M059J (cell line): Measurements from ENCODE around the gene S100A8. TPM values are rescaled to one million over a fixed set of nuclear protein-coding genes. Genes with fewer than 3 reads are reported as not detected.
"Not testable (repeated sequence)": the region's sequence is repeated elsewhere in the genome, so short reads cannot be mapped to it uniquely, and the experiment has no call there.

Experiments
- DNase-seq: peaks from one replicate; pipeline ENCODE4 v3.0.0-alpha.2; 2012; ENCODE audit warnings: low read depth
- total RNA-seq: library from RNA; depleted of rRNA; stranded (reverse); fragments of >200 nt; shearing (Covaris generic); gene quantifications from 2 replicates; pipeline ENCODE4 v1.2.3, GENCODE V29; 2014; rRNA removed

Gene S100A8
- total RNA-seq = 0.15 TPM in 1 of 2 replicates, not detected in the other

DNA sequence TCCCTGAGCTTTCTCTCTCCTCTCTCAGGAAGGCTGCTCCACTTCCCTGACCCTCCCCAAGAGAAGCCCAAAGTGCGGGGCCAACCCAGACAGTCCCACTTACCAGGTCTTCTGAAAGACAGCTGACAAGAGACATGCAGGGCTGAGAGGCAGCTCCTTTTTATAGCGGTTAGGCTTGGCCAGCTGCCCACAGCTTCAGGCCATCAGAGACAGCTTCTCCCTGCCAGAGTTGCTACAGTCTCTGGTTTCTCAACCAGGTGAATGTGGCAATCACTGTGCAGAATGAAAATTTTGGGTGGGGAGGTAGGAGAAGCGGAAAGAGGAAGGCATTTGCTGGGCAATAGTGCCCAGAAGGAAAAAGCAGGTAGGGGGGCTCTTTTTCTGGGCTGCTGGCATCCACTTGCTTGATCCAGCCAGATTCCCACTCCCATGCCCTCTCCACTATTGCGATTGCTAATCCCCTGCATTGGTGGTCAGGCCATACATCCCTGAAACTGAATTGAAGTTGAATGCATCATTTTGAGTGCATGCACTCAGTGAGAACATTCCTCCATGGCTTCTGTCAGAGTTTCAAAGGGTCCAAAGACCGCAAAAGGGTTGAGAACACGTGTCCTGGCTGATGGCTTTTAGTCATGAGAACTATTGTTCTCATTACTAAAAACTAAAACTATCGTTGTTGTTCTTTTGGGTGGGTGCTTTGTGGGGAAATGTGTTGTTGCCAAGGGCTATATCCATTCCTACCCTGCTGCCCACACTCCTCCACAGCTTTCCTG lies at the start of gene S100A8:
S100A8 (minus strand) TSS at position 136 of the 773 bp plus-strand sequence. CDS start 538 bp downstream, outside the sequence.
- peak; percentile 32 for DNase-seq

DNA sequence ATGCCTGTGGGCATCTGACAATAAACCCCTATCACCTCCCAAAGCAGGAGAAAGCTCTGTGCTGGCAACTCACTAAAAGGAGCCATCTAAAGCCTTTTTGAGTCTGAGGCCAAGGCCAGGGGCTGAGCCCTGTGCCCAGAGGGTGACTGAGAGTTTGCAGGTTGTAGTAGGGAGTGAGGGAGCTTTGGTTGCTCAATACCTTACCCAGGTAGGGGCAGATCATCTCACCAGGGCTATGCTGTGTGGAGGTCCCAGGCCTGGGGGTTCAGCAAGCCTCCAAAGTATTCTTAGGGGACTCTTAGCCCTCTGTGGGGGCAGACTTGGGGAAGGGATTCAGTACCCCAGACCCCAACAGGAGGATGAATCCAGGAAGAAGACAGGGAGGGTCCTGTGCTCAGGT lies 48.4 kb upstream of the S100A8 start:
- no peak for DNase-seq

DNA sequence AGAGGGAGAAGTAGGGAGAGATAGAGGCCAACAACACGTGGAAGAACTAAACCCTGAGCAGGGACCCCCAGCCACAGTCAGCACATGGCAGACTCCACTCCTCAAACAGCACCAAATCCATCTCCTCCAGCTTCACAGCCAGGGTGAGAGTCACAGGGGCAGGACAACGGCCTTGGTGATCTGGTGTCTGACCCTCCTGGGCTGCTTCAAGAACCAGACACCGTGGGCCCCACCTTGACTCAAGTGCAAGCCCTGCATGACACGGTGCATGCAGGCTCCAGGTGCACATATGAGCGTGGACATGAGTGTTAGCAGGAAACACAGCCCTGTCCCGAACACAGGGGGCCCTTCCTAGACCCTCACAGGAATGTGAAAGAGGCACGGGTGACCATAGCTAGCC lies 47.7 kb upstream of the S100A8 start:
- DNase-seq = no peak

DNA sequence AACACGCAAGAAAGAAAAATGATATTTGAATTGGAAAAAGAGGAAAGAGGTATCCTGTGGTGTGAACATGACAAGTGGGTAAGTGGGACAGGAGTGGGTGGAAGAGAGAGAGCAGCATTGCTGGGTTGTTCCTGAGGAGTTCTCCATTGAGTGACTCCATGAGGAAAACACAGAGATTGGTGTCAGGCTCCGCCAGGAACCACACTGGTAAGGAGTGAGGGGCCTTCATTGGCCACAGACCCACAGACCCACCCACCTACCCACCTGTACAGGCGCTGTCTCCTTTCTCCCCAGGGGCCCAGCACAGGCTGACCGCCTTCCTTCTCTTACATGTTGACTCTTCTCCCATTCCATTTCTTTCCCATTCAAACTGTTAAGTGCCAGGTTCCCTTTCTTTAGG lies 46.4 kb upstream of the S100A8 start:
- no peak for DNase-seq

DNA sequence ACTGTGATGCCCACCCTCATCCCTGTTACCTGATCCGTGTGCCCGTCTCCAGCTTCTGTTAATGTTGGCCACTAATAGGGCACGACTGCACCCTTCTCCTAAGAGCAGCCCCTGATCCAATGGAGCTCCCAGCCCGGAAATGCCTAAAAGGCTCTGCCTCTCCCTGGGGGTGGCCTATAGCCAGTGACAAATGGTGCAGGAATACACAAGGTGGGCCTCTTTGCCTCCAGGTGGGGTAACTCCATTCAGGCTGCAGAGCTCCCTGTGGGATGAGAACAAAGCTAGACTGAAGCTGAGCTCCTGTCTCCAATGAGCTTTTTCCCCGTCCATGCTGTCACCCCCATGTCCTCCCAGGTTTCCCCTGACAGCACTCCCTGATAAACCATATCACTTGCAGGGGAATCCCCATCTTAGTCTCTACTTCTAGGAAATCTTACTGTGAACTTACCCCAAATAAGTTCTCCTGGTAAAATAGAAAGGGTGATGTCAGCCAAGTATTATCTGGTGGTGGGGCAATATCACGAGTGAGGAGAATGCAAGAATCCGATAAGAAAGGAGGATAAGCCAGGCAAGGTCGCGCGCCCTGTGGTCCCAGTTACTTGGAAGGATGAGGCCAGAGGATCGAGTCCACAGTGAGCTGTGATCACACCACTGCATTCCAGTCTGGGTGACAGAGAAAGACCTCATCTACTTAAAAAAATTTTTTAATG lies 44.0 kb upstream of the S100A8 start:
- no peak for DNase-seq

DNA sequence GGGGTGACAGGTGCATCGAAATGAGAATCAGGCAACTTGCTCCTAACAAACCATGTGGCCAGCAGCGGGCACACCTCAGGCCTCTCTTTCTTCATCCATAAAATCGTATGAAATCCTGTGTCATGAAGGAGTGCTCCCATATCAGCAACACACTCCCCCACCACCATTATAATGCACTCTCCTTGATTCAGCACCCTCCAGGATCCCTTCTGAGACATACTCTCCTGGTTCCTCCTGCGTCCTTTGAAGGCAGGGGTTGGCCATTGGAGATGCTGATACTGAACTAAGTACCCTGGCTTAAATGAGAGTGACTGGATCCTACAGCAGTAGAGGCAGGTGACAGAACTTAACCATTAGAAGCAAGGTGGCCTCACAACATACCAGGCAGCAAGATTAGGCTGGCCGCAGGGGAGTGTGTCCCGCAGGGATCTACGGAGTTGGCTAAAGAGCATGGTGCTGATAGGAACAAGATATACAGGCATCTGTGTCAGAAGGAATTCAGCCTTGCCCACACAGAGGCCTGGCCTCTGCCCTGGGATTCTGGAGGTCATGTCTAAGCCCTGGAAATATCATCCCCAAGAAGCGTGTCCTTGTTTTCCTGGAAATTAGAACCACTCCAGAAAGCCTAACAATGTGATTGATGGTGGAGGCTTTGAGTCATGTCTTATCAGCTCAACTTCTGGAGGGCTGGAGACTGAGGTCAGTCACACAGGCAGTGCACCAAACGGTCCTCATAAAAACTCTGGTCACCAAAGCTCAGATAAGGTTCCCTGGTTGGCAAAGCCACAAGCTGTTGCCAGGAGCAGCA lies 42.2 kb upstream of the S100A8 start:
- DNase-seq = peak; percentile 4

DNA sequence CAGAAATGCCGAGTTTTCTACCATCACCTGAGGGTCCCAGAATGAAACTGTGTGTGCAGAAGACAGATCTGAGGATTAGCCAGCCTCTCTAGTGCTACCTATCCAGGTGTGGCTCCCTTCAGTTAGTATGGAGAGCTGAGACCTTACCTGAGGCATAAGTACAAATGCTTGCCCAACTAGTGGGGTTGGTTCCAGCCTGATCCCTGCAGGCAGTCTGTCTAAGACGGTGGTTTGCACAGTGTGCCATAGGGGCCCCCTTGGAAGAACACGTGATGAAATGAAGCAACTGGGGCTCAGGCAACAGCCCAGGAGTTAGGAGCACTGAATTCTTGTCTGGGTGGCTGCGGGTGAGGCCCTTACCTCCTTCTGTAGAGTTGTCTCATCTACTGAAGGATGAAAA lies 41.1 kb upstream of the S100A8 start:
- DNase-seq = no peak

DNA sequence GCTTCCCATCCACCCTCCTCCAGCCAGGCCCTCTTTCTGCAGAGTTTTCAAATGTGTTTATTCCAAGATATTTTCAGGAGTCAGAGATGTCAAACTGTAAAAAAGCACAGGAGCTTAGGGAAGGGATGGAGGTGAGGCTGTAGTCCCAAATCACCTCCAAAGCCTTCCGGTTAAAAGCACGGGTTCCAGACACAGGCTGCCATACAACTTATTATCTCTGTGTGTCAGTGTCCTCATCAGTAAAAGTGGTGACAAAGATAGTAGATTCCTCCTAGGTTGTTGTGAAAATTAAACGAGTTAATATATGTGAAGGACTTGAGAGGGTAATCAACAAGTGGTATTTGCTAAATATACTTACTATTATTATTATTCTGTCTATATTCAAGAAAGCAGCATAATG lies 40.6 kb upstream of the S100A8 start:
- DNase-seq = no peak

DNA sequence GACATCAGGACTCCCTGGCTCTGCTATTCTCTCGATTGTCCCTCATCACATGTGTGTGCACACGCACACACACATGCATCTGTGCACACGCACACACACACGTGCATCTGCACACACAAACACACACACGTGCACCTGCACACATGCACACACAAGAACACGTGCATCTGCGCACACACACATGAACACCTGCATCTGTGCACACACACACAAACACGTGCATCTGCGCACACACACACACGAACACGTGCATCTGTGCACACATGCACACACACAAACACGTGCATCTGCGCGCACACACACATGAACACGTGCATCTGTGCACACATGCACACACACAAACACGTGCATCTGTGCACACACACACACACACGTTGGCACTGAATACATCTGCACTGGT lies 40.1 kb upstream of the S100A8 start:
- no peak for DNase-seq

DNA sequence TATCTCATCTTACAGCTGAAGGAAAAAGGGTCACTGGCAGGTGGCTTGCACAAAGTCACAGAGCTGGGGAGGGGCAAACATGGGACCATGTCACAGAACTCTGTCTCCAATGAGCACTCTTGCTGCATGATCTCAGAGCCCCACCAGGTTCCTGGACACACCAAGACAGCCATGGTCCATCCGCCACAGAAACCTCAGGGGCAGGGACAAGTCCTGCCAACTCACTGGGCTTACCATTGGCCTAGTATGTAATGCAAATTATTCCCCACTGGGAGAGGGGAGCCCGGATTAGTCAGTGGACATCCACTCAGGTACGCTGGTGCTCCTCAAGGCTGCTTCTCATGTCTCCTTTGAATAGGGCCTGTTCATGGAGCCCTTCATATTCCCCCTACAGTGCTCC lies 39.7 kb upstream of the S100A8 start:
- no peak for DNase-seq

DNA sequence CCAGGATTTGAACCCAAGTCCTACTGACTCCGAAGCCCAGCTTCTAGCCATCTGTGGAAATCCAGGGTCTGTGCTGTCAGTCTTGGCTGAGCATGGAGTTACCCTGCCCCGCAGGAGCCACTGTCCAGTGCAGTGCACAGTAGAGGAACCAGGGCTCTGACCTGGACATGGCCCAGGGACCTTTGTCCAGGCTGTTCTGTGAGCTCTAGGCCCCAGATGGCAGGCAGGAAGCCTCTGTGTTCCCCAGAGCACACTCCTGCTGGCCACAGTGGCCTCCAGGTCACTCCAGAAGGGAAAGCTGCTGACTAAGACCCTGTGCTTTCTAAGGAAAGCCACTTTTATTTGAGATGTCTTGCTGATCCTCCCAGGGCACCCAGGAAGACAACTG lies 39.3 kb upstream of the S100A8 start:
- DNase-seq = no peak

DNA sequence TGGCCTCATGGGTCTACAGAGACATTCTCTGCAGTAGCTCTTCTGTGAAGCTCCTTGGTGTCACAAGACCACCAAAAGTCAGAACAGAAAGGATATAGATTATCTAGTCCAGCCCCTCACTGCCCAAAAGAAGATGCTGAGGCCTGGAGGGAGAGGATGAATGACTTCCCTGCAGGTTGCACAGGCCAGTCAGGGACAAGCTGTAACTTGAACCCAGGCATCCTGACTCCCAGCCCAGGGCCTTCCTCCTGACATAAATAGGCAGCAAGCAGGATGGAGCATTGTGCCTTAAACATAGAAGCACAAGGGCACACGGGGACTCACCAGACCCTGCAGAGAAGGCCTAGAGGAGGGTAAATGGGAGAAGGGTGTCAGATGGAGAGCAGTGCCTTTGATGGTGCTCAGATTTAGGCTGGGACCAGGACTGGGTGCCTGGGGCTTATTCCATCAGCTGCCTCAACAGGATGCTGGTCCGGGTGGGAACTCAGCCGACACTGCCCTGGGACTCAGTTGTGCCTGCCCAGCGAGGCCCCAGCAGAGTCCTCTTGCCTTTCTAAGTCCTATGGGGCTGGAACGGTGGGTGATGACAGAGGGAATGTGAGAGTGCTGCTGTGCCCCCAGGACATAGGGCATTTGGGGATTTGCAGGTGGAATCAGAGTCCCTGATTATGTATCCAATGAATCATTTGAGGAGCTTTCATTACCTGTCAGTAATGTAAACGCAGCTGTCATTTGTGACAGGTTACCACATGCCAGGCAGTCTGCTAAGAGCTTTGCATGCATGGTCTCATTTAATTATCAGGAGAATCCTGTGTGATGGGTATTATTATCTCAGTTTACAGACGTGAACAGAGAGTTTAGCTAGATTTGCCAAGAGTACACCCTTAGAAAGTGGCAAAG lies 38.6 kb upstream of the S100A8 start:
- no peak for DNase-seq

DNA sequence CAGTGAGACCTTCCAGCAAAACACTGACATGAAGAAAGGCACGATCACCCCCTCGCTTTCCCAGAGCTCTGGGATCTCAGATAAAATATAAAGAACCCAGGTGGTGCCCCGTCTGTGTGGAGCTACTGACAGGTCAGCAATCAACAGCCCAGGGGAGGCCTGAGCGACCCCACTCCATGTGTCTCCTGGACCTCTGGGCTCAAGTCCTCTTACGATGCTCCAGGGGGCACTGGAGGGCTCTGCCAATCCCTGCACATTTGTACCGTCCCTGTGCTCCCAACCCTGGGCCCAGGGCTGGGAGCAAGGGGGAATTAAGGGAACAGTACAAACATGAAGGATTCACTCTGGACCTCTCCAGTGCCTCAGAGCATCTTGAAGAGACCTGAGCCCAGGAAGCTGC lies 37.9 kb upstream of the S100A8 start:
- no peak for DNase-seq

DNA sequence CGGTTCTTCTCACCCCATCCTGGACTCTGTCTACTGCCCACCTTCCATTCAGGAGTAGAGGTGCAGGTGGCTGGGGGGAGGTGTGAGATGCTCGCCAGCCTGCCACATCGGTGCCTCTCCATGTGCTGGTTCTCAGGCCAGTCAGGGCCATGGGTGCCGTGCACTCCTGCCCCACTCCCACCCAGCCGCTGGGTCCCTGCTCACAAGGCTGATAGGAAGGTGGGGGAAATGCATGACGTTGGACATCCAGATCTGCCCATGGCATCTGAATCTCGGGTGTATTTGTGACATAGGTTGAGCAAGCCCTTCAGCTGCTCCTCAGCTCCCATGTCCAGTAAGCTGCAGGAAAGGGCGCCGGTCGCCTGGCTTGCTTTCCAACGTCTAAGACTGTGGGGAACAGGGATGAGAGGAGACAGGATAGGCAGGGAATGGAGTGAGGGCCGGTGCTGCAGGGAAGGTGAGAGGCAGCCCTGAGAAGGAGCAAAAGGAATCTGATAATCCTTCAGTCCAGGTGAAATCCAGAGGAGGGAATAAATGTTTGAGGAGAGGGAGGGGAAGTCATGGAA lies 37.3 kb upstream of the S100A8 start:
- no peak for DNase-seq

DNA sequence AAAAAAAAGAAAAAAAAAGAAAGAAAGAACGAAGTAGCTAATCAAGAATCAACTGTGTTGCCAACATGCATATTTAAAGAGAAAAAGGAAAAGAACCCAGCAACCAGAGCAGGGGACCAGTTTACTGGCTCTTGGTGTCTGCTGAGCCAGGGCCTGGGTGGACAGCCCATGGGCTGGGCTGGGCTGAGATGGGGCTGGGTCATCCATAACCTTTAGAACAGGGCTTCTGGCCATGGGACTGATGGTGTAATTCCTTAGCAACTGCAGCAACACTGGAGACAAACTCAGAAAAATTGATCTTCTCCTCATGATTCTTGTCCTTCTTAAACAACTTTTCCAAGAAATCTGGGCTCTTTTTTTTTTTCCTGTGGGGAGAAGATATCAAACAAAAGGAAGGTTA lies 35.9 kb upstream of the S100A8 start:
- no peak for DNase-seq

DNA sequence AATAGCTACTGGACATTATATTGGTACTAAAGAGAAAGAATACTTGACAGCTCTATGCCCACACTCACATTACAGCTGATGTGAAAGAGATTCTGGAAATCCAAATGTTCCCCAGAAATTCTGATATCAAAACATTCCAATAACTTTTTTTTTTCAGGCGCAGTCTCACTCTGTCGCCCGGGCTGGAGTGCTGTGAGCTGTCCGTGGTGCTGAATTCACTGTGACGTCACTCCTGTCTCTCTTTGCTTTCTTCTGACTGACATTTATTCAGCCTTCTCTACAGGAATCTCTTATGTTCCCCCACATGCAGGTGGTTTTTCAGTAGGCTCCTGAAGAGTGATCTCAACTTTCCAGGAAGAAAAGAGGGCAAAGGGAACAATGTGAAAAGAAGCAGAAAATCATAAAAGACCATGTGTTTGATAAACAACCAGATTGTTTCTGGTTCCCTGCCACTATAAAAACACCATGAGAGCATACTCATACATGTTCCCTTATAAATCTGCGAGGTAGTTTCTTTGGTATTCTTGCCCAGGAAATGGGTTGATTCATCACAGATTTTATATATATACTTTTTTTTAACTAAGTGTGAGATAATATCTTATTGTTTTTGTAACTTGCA lies 31.7 kb upstream of the S100A8 start:
- DNase-seq = peak; percentile 59

DNA sequence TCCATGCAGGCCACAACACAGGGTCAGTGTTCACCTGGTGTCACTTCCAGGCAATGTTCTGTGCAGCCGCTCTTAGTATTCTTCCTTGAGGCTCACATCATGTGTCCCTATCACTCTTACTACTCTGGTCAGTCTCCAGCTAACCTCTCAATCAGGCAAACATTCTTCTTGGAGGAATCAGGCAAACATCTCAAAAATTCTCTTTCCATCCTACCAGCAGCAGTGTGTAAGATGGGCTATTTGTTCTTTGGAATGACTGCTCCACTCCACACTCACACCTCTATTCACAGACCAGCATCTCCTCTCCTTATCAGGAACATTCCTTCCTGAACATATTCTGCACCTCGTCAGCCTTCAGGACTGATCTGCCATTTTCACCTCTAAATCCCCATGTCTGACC lies 29.4 kb upstream of the S100A8 start:
- DNase-seq = no peak

DNA sequence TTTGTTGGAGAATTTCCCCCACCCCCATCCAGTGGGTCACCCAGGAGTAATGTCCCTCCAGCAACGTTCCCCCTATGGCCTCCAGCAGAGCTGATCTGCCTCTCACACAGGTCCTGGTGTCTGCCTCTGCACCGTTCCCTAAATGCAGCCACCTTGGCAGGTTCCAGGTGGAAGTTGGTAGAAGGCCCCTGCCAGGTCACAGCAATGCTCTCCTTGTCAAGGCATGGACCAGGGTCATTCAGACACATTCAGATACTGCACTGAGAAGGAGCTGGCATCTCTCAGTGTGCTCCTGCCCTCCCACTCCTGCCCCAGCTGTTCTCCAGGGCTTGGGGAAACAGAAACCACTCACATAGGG lies 28.5 kb upstream of the S100A8 start:
- not testable (repeated sequence) for DNase-seq

DNA sequence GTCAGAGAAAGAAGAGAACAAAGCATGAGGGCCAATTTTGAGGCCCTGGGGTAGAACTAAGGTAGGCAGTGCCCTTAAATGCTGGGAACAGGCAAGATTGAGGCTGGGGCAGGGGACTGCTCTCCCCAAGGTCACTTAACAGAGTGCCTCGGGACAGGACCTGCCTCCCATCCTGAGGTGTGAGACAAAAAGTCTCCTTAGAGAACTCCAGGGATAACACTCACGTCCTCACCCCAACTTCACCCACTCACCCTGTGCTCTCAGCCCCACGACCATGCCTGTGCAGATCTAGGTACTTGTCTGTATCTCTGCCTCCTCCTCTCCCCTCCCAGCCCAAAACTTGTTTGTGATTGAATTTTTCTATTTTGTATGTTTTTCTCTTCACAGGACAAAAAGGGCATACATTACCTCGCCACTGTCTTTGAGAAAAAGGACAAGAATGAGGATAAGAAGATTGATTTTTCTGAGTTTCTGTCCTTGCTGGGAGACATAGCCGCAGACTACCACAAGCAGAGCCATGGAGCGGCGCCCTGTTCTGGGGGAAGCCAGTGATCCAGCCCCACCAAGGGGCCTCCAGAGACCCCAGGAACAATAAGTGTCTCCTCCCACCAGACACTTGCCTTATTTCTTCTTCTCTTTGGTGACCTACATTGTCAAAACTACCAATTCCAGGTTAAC lies 28.0 kb upstream of the S100A8 start:
- not testable (repeated sequence) for DNase-seq
